SK-N-SH (cell line): ENCODE data around the gene MAT2A. TPM values are rescaled to one million over a fixed set of nuclear protein-coding genes. Genes with fewer than 3 reads are reported as not detected.

ENCODE experiments used
- CTCF ChIA-PET: fragments of 300-600, 350-600 bp; formaldehyde crosslinking; extraction: SDS; loops from one replicate; lab custom pipeline; 2021; lab: Yijun Ruan, JAX
- POLR2A ChIA-PET: fragments of 350-600 bp; sonication (Branson Sonifier 250); formaldehyde crosslinking; extraction: SDS; loops from one replicate; lab custom pipeline; 2020; ENCODE audit warnings: antibody characterized with exemption, inconsistent platforms; lab: Yijun Ruan, JAX
- DNase-seq: peaks from one replicate; pipeline ENCODE4 v3.0.0; 2012
- H2AFZ ChIP-seq: fragments of 200-600 bp; sonication (generic); 2 replicates; pipeline ENCODE4 v1.8.1; 2016; ENCODE audit warnings: antibody characterized with exemption, mild to moderate bottlenecking, low read depth
- H3F3A ChIP-seq: fragments of 200-600 bp; sonication (generic); replicated peaks from 2 replicates; pipeline ENCODE3; 2016; ENCODE audit warnings: antibody characterized with exemption, mild to moderate bottlenecking; ENCODE audit not compliant: insufficient read depth
- H3K27ac ChIP-seq, 2 experiments: fragments of 200-500 bp in 1 of 2; fragments of 200-600 bp in 1 of 2; sonication (Bioruptor generic) in 1 of 2; sonication (generic), shearing (Covaris generic) in 1 of 2; 2 replicates each; pipeline versions ENCODE4 v1.5.1 to v1.6.1; 2014 to 2016; ENCODE audit warnings: low read depth in 2 of 2, inconsistent platforms in 1 of 2, low read length in 1 of 2, mild to moderate bottlenecking in 1 of 2, mixed read lengths in 1 of 2
- H3K27me3 ChIP-seq: fragments of 200-600 bp; sonication (generic), shearing (Covaris generic); 2 replicates; pipeline ENCODE4 v1.6.1; 2016; ENCODE audit warnings: mixed run types; ENCODE audit not compliant: insufficient read depth
- H3K36me3 ChIP-seq, 2 experiments: fragments of 200-500 bp in 1 of 2; fragments of 200-600 bp in 1 of 2; sonication (Bioruptor generic) in 1 of 2; sonication (generic) in 1 of 2; replicated peaks in 1 of 2; 2 replicates each; pipeline versions ENCODE3 to v1.5.1; 2014 to 2016; ENCODE audit warnings: low read length in 1 of 2, mild to moderate bottlenecking in 1 of 2; ENCODE audit not compliant: insufficient read depth in 2 of 2, control insufficient read depth in 1 of 2
- H3K4me1 ChIP-seq, 2 experiments: fragments of 200-500 bp in 1 of 2; fragments of 200-600 bp in 1 of 2; sonication (Bioruptor generic) in 1 of 2; sonication (generic), shearing (Covaris generic) in 1 of 2; 2 replicates each; pipeline versions ENCODE4 v1.5.1 to v1.6.1; 2014 to 2016; ENCODE audit warnings: low read depth in 1 of 2, low read length in 1 of 2, mixed run types in 1 of 2; ENCODE audit not compliant: insufficient read depth in 2 of 2, control insufficient read depth in 1 of 2
- H3K4me2 ChIP-seq: fragments of 200-600 bp; sonication (generic), shearing (Covaris generic); 2 replicates; pipeline ENCODE4 v1.6.1; 2017; ENCODE audit warnings: mixed run types
- H3K4me3 ChIP-seq, 2 experiments: fragments of 200-500 bp in 1 of 2; fragments of 200-600 bp in 1 of 2; sonication (Bioruptor generic) in 1 of 2; sonication (generic), shearing (Covaris generic) in 1 of 2; 2 replicates each; pipeline versions ENCODE4 v1.5.1 to v1.8.1; 2014 to 2016; ENCODE audit warnings: low read depth in 2 of 2, inconsistent platforms in 1 of 2, low read length in 1 of 2, mild to moderate bottlenecking in 1 of 2, mixed read lengths in 1 of 2, moderate library complexity in 1 of 2
- H3K79me2 ChIP-seq: fragments of 200-600 bp; sonication (generic); 2 replicates; pipeline ENCODE4 v1.8.1; 2017; ENCODE audit warnings: mild to moderate bottlenecking; ENCODE audit not compliant: insufficient read depth
- H3K9ac ChIP-seq: fragments of 200-600 bp; sonication (generic); 2 replicates; pipeline ENCODE4 v1.6.1; 2017; ENCODE audit warnings: mixed run types
- H3K9me2 ChIP-seq: fragments of 200-600 bp; sonication (generic); 2 replicates; pipeline ENCODE4 v1.6.1; 2017; ENCODE audit warnings: mixed run types
- H3K9me3 ChIP-seq: fragments of 200-600 bp; sonication (generic); 2 replicates; pipeline ENCODE4 v1.6.1; 2017; ENCODE audit warnings: mixed run types, mild to moderate bottlenecking, moderate library complexity
- H4K20me1 ChIP-seq: fragments of 200-600 bp; sonication (generic); 2 replicates; pipeline ENCODE4 v1.6.1; 2017; ENCODE audit warnings: mild to moderate bottlenecking, mixed run types; ENCODE audit not compliant: insufficient read depth
- ELF1 ChIP-seq: IDR thresholded peaks from 2 replicates; pipeline ENCODE4 v1.4.0; 2012
- EP300 ChIP-seq, 2 experiments: IDR thresholded peaks; 2 replicates each; pipeline versions ENCODE4 v1.4.0 to v1.6.1; 2012; ENCODE audit warnings: borderline replicate concordance in 1 of 2, low read depth in 1 of 2, low read length in 1 of 2
- EZH2phosphoT487 ChIP-seq: fragments of 200-600 bp; sonication (generic); IDR thresholded peaks from 2 replicates; pipeline ENCODE4 v1.6.1; 2017; ENCODE audit warnings: low read depth, mixed run types, mild to moderate bottlenecking, antibody characterized with exemption, moderate library complexity, borderline replicate concordance
- FOSL2 ChIP-seq: IDR thresholded peaks from 2 replicates; pipeline ENCODE4 v1.4.0; 2012; ENCODE audit warnings: low read depth, mild to moderate bottlenecking, moderate library complexity, borderline replicate concordance
- FOXJ3 ChIP-seq: sonication (generic); formaldehyde crosslinking; IDR thresholded peaks from 2 replicates; pipeline ENCODE4 v1.5.1; 2020; ENCODE audit warnings: mild to moderate bottlenecking, missing genetic modification reagents
- GATA2 ChIP-seq: sonication (generic); formaldehyde crosslinking; IDR thresholded peaks from 2 replicates; pipeline ENCODE4 v1.5.0; 2020; ENCODE audit warnings: mild to moderate bottlenecking, missing genetic modification reagents
- MEF2A ChIP-seq: IDR thresholded peaks from 2 replicates; pipeline ENCODE4 v1.4.0; 2012; ENCODE audit warnings: low read depth, borderline replicate concordance
- RAD21 ChIP-seq: IDR thresholded peaks from 2 replicates; pipeline ENCODE4 v1.6.1; 2012; ENCODE audit warnings: mild to moderate bottlenecking, low read length
- RCOR1 ChIP-seq: fragments of 150-350 bp; IDR thresholded peaks from 2 replicates; pipeline ENCODE4 v1.6.1; 2017; ENCODE audit warnings: antibody characterized with exemption, low read length
- RFX5 ChIP-seq: IDR thresholded peaks from 2 replicates; pipeline ENCODE4 v1.6.1; 2012; ENCODE audit warnings: mild to moderate bottlenecking, improper control_type of control experiment, low read length
- SIN3A ChIP-seq: IDR thresholded peaks from 2 replicates; pipeline ENCODE4 v1.6.1; 2012; ENCODE audit warnings: low read depth, mild to moderate bottlenecking, low read length, moderate library complexity, borderline replicate concordance
- SMC3 ChIP-seq: IDR thresholded peaks from 2 replicates; pipeline ENCODE4 v1.6.1; 2012; ENCODE audit warnings: low read depth, low read length, improper control_type of control experiment
- TAF1 ChIP-seq: IDR thresholded peaks from 2 replicates; pipeline ENCODE4 v1.6.1; 2012; ENCODE audit warnings: low read depth, mild to moderate bottlenecking, low read length, moderate library complexity, borderline replicate concordance
- TCF12 ChIP-seq: IDR thresholded peaks from 2 replicates; pipeline ENCODE4 v1.4.0; 2012
- YY1 ChIP-seq: IDR thresholded peaks from 2 replicates; pipeline ENCODE4 v1.4.0; 2012; ENCODE audit warnings: low read depth, mild to moderate bottlenecking
- ZBTB33 ChIP-seq: IDR thresholded peaks from 2 replicates; pipeline ENCODE4 v1.4.0; 2012; ENCODE audit warnings: low read depth, borderline replicate concordance
- WGBS: methylation state at CpG from one replicate; pipeline ENCODE4 v1.1.6; 2017; ENCODE audit warnings: low lambda C conversion rate; 5-methylcytosine and 5-hydroxymethylcytosine counted together
- polyA plus RNA-seq, 3 experiments: library from polyadenylated mRNA; depleted of rRNA; stranded (reverse); fragments of >200 nt; gene quantifications; 2 replicates each; pipeline ENCODE4 v1.2.3, GENCODE V29; 2012
- TF ChIP-seq, protein P1 (sequence below): IDR thresholded peaks from 2 replicates; pipeline ENCODE4 v1.4.0; 2012; ENCODE audit warnings: low read depth
- TF ChIP-seq, protein P2 (sequence below): IDR thresholded peaks from 2 replicates; pipeline ENCODE4; 2012
- TF ChIP-seq, protein P3 (sequence below): fragments of 150-350 bp; IDR thresholded peaks from 2 replicates; pipeline ENCODE4 v1.6.1; 2017; ENCODE audit warnings: antibody characterized with exemption, low read length, low read depth, borderline replicate concordance

Gene MAT2A
- polyA plus RNA-seq, 1 of the 3 experiments (the other 2 are of a cell fraction) = 187 TPM

GRCh38 chr2:85531589-85531988 is 7.4 kb upstream of the MAT2A start (continued):
- no peak for TF ChIP-seq FOXJ3 (CRISPR knock-in tag)

DNA sequence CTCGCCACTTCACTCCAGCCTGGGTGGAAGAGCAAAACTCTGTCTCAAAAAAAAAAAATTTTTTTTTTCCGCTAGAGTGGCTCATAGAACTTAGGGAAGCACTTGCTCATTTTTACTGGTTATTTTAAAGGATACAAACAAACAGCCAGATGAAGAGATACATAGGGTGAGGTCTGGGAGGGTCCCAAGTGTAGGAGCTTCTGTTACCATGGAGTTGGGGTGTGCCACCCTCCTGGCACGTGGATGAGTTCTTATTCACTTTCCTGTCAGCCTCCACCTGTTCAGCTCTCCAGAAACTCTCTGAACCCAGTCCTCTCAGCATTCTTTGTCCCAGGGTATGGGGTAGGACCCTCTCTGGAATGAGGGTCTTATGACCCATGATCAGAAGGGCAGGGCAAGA is 4.9 kb upstream of the MAT2A start:
- Histone ChIP-seq H4K20me1 (no peaks in the 10 kb centered on the region), H3K9ac (no peak overlapping the region), H3K79me2 (peaks cover 24% of the 10 kb centered on the region), H3K4me2 (no peak overlapping the region), H3K9me2 (no peaks in the 10 kb centered on the region), H3K36me3 (no peaks in the 10 kb centered on the region), H3K4me3 (no peak overlapping the region), H3F3A (no peaks in the 10 kb centered on the region), H2AFZ (no peak overlapping the region), H3K27me3 (no peaks in the 10 kb centered on the region; the same call in 1 of the 2 replicates), H3K9me3 (no peaks in the 10 kb centered on the region), H3K27ac (no peak overlapping the region), H3K4me1 (peaks cover 13 to 27% of the 10 kb centered on the region in 2 experiments; a peak in 3 of 4 replicates)
- no peak for DNase-seq
- TF ChIP-seq GATA2 (CRISPR knock-in tag) (no peak), ELF1 (no peak)
- ChIA-PET CTCF (interaction anchor here (5.8 kb wide), 1 partner anchor 9 kb away, joined by 67 read pairs; no protein-coding TSS in a partner anchor), POLR2A (interaction anchor here (1.0 to 5.9 kb wide), 4 partner anchors 10 to 115 kb away, joined by 4 to 135 read pairs (median 4); no protein-coding TSS in a partner anchor)
- WGBS = 95% methylated on average over 3 of the region's 3 CpGs

GRCh38 chr2:85534881-85535280 is 4.1 kb upstream of the MAT2A start:
- peak overlapping the region in 1 of 2 experiments; percentile 62; a peak in 2 of 4 replicates for H3K27ac ChIP-seq
- H3K79me2 ChIP-seq = peaks cover 32% of the 10 kb centered on the region
- no peak overlapping the region for H3K4me3 ChIP-seq
- TF ChIP-seq RCOR1 (no peak), TAF1 (no peak), RAD21 (no peak), FOSL2 (no peak), SIN3A (no peak), EP300 (IDR thresholded peaks at IDR 0.05; ENCODE audit: borderline replicate concordance in 1 of 2, low read depth in 1 of 2, low read length in 1 of 2) (no peak), TCF12 (no peak), YY1 (no peak), GATA2 (CRISPR knock-in tag) (no peak), RFX5 (no peak), EZH2phosphoT487 (no peak), ZBTB33 (no peak), ELF1 (no peak), SMC3 (no peak), MEF2A (no peak)
- TF ChIP-seq, protein P1, sequence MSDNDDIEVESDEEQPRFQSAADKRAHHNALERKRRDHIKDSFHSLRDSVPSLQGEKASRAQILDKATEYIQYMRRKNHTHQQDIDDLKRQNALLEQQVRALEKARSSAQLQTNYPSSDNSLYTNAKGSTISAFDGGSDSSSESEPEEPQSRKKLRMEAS = no peak
- TF ChIP-seq, protein P2, sequence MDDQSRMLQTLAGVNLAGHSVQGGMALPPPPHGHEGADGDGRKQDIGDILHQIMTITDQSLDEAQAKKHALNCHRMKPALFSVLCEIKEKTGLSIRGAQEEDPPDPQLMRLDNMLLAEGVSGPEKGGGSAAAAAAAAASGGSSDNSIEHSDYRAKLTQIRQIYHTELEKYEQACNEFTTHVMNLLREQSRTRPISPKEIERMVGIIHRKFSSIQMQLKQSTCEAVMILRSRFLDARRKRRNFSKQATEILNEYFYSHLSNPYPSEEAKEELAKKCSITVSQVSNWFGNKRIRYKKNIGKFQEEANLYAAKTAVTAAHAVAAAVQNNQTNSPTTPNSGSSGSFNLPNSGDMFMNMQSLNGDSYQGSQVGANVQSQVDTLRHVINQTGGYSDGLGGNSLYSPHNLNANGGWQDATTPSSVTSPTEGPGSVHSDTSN = no peak
- TF ChIP-seq, protein P3, sequence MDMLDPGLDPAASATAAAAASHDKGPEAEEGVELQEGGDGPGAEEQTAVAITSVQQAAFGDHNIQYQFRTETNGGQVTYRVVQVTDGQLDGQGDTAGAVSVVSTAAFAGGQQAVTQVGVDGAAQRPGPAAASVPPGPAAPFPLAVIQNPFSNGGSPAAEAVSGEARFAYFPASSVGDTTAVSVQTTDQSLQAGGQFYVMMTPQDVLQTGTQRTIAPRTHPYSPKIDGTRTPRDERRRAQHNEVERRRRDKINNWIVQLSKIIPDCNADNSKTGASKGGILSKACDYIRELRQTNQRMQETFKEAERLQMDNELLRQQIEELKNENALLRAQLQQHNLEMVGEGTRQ = no peak
- H3K36me3 ChIP-seq = no peaks in the 10 kb centered on the region
- H3K4me1 ChIP-seq = peaks cover 13 to 27% of the 10 kb centered on the region in 2 experiments; a peak in 3 of 4 replicates
- no peak for DNase-seq
- 80% methylated on average over 3 of the region's 3 CpGs for WGBS
- H4K20me1 ChIP-seq = peaks cover 4% of the 10 kb centered on the region
- H3K9me2 ChIP-seq = no peaks in the 10 kb centered on the region
- CTCF ChIA-PET = interaction anchor here (1.3 to 10.6 kb wide), 4 partner anchors 10 to 114 kb away, joined by 3 to 146 read pairs (median 89); partner anchors contain the start of gene SH2D6
- H3K9me3 ChIP-seq = no peaks in the 10 kb centered on the region
- H3K9ac ChIP-seq = no peak overlapping the region
- POLR2A ChIA-PET = interaction anchor here (1.0 to 5.9 kb wide), 5 partner anchors 11 to 115 kb away, joined by 4 to 135 read pairs (median 4); no protein-coding TSS in a partner anchor
- H3K27me3 ChIP-seq = no peaks in the 10 kb centered on the region
- H2AFZ ChIP-seq = no peak overlapping the region
- H3K4me2 ChIP-seq = no peak overlapping the region
- H3F3A ChIP-seq = no peaks in the 10 kb centered on the region
